Measurements from ENCODE around the gene RING1. TPM values are rescaled to one million over a fixed set of nuclear protein-coding genes. Genes with fewer than 3 reads are reported as not detected.

Gene RING1
- total and polyA plus RNA-seq, 5 donors: 30.4 to 38.2 (median 33.7) TPM

- Histone ChIP-seq H3K27me3 (ENCODE audit: control insufficient read depth, insufficient read depth) (no peaks in the 10 kb centered on the region), H3K9me3 (ENCODE audit: control insufficient read depth, low read length) (no peaks in the 10 kb centered on the region), H3K4me1 (ENCODE audit: control insufficient read depth, insufficient read depth, low read length) (no peaks in the 10 kb centered on the region), H3K4me3 (ENCODE audit: low read length) (no peak overlapping the region), H3K27ac (ENCODE audit: low read length) (no peak overlapping the region)
- DNase-seq (peak; percentile 9 to 36 (median 16)), ATAC-seq (no peak)
- 79% methylated on average over 9 of the region's 9 CpGs for WGBS
- intact Hi-C loops (cut with DNase I): no loop called here
These were observed 23.1 kb upstream of the RING1 start for GRCh38 chr6:33185190-33185589.

GRCh38 chr6:33185654-33186187 lies 22.6 kb upstream of the RING1 start:
- no peaks in the 10 kb centered on the region for H3K9me3 ChIP-seq (ENCODE audit: control insufficient read depth, low read length)
- DNase-seq: no peak
- no peak for ATAC-seq
- H3K4me1 ChIP-seq (ENCODE audit: control insufficient read depth, insufficient read depth, low read length): no peaks in the 10 kb centered on the region
- 90% methylated on average over 4 of the region's 4 CpGs for WGBS
- no peak overlapping the region for H3K27ac ChIP-seq (ENCODE audit: low read length)
- no peaks in the 10 kb centered on the region for H3K27me3 ChIP-seq (ENCODE audit: control insufficient read depth, insufficient read depth)
- intact Hi-C loops (cut with DNase I): no loop called here
- no peak overlapping the region for H3K4me3 ChIP-seq (ENCODE audit: low read length)

DNA sequence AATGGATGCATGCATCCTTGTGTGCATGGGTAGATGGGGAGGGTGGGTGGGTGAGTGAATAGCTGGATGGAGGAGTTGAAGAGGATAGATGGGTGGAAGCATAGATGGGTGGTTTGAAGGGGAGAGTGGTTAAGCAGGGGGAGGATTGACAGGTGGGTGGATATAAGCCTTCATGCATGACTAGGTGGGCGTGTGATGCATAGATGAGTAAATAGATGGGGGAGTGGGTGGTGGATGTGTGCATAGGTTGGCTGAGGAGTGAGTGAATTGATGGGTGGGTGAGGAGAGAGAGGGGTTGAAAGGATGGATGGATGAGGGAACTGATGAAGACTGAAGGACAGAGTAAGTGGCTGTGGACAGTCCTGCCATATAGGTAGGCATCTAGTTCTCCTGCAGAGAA lies 20.5 kb upstream of the RING1 start:
- H3K4me3 ChIP-seq (ENCODE audit: low read length): no peak overlapping the region
- no peak overlapping the region for H3K27ac ChIP-seq (ENCODE audit: low read length)
- ATAC-seq: no peak
- intact Hi-C loops (cut with DNase I): no loop called here
- H3K9me3 ChIP-seq (ENCODE audit: control insufficient read depth, low read length): no peaks in the 10 kb centered on the region
- peaks cover 3% of the 10 kb centered on the region for H3K4me1 ChIP-seq (ENCODE audit: control insufficient read depth, insufficient read depth, low read length)
- DNase-seq: no peak
- no peaks in the 10 kb centered on the region for H3K27me3 ChIP-seq (ENCODE audit: control insufficient read depth, insufficient read depth)
- WGBS: 90% methylated on average over 1 of the region's 1 CpG

DNA sequence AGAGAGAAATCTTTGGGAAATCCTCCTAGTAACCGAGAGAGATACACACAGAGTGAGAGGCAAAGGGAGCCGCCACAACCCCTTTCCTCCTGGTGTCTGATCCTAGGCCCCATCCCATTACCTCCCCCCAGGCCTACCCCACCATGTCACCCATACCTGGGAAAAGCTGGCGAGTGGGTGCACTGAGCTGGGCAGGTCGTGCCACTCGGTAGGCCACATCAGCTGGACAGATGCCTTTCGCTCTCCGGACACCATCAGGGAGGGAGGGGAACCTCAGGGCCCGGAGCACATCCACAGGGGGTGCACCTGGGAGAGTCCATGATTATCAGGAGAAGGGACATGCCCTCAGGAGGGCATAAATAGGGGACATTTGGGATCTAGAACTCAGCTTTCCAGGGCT lies 19.1 kb upstream of the RING1 start:
- DNase-seq (peak in 2 of 3 donors; percentile 33 to 45), ATAC-seq (no peak)
- intact Hi-C loops (cut with DNase I): no loop called here

DNA sequence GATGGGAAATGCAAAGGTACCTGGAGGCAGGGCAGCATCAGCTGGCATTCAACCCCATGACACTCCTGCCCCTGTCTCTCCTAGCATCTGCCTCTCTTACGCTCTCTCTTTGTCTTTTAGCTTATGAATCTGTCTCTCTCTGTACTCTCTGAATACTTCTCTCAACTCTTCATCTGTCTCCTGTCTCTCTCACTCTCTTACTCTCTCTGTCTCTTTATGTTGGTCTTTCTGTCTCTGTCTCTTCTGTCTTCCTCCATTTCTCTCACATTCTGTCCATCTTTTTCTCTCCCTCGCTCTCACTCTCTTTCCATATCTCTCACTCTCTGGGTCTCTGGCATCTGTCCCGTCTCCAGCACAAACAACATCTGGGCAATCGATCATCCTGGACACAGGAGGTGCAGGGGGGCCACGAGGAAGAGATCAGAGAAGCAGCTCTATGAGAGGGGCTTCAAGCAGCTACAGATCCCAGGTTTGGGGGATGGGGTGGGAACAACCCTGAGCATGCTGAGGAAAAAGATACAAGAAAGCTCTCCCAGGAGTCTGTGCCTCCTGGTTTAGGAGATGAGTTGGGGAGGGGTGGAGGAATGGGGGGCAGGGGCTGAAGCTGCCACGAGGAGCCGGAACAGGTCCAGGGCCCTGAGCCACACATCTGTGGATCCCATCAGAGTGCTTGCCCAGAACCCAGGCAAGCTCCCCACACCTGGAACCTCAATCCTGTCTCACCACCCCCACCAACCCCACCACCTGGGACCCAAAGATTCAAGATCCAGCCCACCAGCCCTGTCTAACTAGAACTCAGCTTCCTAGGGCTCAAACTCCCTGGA lies 18.5 kb upstream of the RING1 start:
- H3K4me1 ChIP-seq (ENCODE audit: control insufficient read depth, insufficient read depth, low read length): peaks cover 3% of the 10 kb centered on the region
- no peak for ATAC-seq
- no peaks in the 10 kb centered on the region for H3K27me3 ChIP-seq (ENCODE audit: control insufficient read depth, insufficient read depth)
- no peak overlapping the region for H3K27ac ChIP-seq (ENCODE audit: low read length)
- H3K9me3 ChIP-seq (ENCODE audit: control insufficient read depth, low read length): no peaks in the 10 kb centered on the region
- intact Hi-C loops (cut with DNase I): no loop called here
- WGBS: 44% methylated on average over 7 of the region's 7 CpGs
- no peak overlapping the region for H3K4me3 ChIP-seq (ENCODE audit: low read length)
- peak; percentile 2 to 17 (median 13) for DNase-seq

More for the DNA sequence above, 19.1 kb upstream of the RING1 start:
- H3K4me1 ChIP-seq (ENCODE audit: control insufficient read depth, insufficient read depth, low read length): peaks cover 3% of the 10 kb centered on the region
- H3K27ac ChIP-seq (ENCODE audit: low read length): no peak overlapping the region
- no peaks in the 10 kb centered on the region for H3K27me3 ChIP-seq (ENCODE audit: control insufficient read depth, insufficient read depth)
- 88% methylated on average over 8 of the region's 8 CpGs for WGBS
- H3K4me3 ChIP-seq (ENCODE audit: low read length): no peak overlapping the region
- H3K9me3 ChIP-seq (ENCODE audit: control insufficient read depth, low read length): no peaks in the 10 kb centered on the region

- WGBS: 82% methylated on average over 11 of the region's 11 CpGs
These were observed 17.7 kb upstream of the RING1 start for GRCh38 chr6:33190504-33191107.

DNA sequence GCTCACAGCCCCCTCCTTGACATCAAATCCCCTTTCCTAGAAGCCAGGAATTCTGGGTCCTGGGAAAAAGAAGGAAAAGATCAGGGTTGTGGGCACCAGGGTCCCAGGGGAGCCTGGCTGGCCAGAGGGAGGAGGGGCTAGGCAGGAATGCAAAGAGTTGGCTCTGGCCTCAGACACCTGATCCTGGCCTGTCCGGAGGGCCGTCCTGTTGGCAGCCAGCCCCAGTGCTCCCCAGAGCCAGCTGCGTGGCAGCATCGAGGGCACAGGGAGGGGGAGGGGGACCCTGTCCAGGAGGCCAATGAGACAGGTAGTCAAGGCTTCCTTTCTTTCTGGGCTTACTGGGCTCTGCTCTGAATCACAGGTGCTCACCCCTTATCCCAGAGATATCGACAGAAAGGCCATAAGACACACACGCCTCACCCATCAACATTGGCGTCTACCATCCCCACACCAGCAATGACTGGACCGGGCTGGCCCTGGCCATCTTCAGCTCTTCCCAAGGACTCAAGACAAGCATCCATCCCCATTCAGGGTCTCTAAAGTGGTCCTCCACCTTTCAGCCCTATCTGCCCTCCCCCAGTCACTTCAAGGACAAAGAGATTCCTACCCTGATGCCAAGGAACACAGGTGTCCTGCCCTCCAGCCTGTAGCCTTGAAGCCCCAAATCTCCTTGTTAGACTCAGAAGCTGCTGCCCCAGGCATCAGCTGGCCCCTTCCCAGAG lies 16.8 kb upstream of the RING1 start:
- intact Hi-C loops (cut with DNase I): no loop called here
- H3K9me3 ChIP-seq (ENCODE audit: control insufficient read depth, low read length): no peaks in the 10 kb centered on the region
- WGBS: 43% methylated on average over 8 of the region's 8 CpGs
- peaks cover 3% of the 10 kb centered on the region for H3K4me1 ChIP-seq (ENCODE audit: control insufficient read depth, insufficient read depth, low read length)
- no peak overlapping the region for H3K4me3 ChIP-seq (ENCODE audit: low read length)
- no peaks in the 10 kb centered on the region for H3K27me3 ChIP-seq (ENCODE audit: control insufficient read depth, insufficient read depth)
- no peak for ATAC-seq
- peak in 2 of 3 donors; percentile 64 to 74 for DNase-seq
- H3K27ac ChIP-seq (ENCODE audit: low read length): no peak overlapping the region

More at GRCh38 chr6:33190504-33191107, 17.7 kb upstream of the RING1 start:
- H3K27me3 ChIP-seq (ENCODE audit: control insufficient read depth, insufficient read depth): no peaks in the 10 kb centered on the region
- H3K9me3 ChIP-seq (ENCODE audit: control insufficient read depth, low read length): no peaks in the 10 kb centered on the region
- DNase-seq (peak in 2 of 3 donors; percentile 20 to 35), ATAC-seq (no peak)
- H3K4me1 ChIP-seq (ENCODE audit: control insufficient read depth, insufficient read depth, low read length): peaks cover 3% of the 10 kb centered on the region
- no peak overlapping the region for H3K4me3 ChIP-seq (ENCODE audit: low read length)
- no peak overlapping the region for H3K27ac ChIP-seq (ENCODE audit: low read length)
- intact Hi-C loops (cut with DNase I): no loop called here

- DNase-seq: peak in 2 of 3 donors; percentile 64 to 70
- ATAC-seq: peak; percentile 13
- intact Hi-C loops (cut with DNase I): no loop called here
- Histone ChIP-seq H3K27ac (ENCODE audit: low read length) (peak within 1 kb of the TSS; percentile 56), H3K27me3 (ENCODE audit: control insufficient read depth, insufficient read depth) (no peaks in the 10 kb centered on the region), H3K9me3 (ENCODE audit: control insufficient read depth, low read length) (no peaks in the 10 kb centered on the region), H3K4me1 (ENCODE audit: control insufficient read depth, insufficient read depth, low read length) (peaks cover 3% of the 10 kb centered on the region), H3K4me3 (ENCODE audit: low read length) (peak within 1 kb of the TSS; percentile 61)
- 15% methylated on average over 33 of the region's 35 CpGs for WGBS
These were observed 16.1 kb upstream of the RING1 start, which contains the start of gene COL11A2 for GRCh38 chr6:33192105-33192646. TSS of gene COL11A2 (minus strand) at chr6:33192467. CDS start at chr6:33192240, 227 bp downstream.

DNA sequence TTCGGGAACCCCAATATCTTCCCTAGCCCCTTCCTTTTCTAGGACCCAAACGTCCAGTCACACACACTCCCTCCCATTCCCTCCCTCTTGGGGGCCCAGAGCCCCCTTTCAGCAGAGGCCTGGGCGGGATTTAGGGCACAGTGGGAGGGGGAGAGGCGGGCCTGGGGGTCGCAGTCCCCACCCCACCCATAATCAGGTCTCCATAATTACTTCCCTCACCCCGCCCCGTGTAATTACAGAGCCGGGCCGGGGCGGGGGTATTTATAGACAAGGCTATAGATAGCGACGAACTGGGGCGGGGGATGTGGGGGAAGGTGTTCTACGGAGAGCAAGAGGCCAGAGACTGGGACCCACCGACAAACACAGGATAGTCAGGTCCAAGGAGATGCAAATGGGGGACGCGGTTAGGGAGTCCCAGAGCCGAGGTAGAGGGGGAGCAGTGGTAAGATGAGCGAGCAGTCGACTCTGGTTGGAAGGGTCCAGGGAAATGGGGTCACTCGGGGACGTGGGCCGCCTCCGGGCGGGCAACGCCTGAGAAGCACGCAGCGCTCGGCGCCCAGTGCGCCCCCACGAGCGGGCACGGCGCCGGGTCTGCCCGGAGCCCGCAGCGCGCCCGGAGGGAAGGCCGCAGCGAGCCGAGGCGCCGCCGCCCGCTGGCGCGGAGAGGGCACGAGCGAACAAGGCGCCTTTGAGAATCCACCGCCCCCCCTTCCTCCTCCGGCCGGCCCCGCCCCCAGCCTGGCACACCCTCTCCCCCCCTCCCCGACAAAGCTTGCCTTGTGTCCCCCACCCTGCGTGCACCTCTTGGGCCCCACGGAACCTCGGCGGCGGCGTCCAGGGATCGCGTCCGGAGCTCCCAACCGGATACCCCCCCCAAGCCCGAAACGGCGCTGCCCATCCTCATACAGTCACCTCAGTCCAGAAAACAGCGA lies 15.4 kb upstream of the RING1 start:
- H3K9me3 ChIP-seq (ENCODE audit: control insufficient read depth, low read length): no peaks in the 10 kb centered on the region
- WGBS: 2% methylated on average over 72 of the region's 72 CpGs

GRCh38 chr6:33193619-33194018 lies 14.7 kb upstream of the RING1 start:
- Histone ChIP-seq H3K27ac (ENCODE audit: low read length) (no peak overlapping the region), H3K4me1 (ENCODE audit: control insufficient read depth, insufficient read depth, low read length) (peaks cover 3% of the 10 kb centered on the region), H3K27me3 (ENCODE audit: control insufficient read depth, insufficient read depth) (no peaks in the 10 kb centered on the region), H3K4me3 (ENCODE audit: low read length) (no peak overlapping the region), H3K9me3 (ENCODE audit: control insufficient read depth, low read length) (no peaks in the 10 kb centered on the region)
- intact Hi-C loops (cut with DNase I): no loop called here
- ATAC-seq: peak in 1 of 2 donors; percentile 4
- WGBS: 45% methylated on average over 6 of the region's 6 CpGs
- DNase-seq: no peak

More for the DNA sequence above, 15.4 kb upstream of the RING1 start:
- ATAC-seq: peak; percentile 21 to 22
- intact Hi-C loops (cut with DNase I): no loop called here
- peak overlapping the region; percentile 61 for H3K4me3 ChIP-seq (ENCODE audit: low read length)
- peak overlapping the region; percentile 56 for H3K27ac ChIP-seq (ENCODE audit: low read length)
- peaks cover 3% of the 10 kb centered on the region for H3K4me1 ChIP-seq (ENCODE audit: control insufficient read depth, insufficient read depth, low read length)
- H3K27me3 ChIP-seq (ENCODE audit: control insufficient read depth, insufficient read depth): no peaks in the 10 kb centered on the region
- DNase-seq: peak; percentile 52 to 82 (median 81)

Data from right cardiac atrium (tissue), 5 donors.